HG02678 (cell line): ENCODE results near the gene PRDM2.
"Not testable (repeated sequence)": the region's sequence is repeated elsewhere in the genome, so short reads cannot be mapped to it uniquely, and the experiment has no call there.

ENCODE experiments used
- ATAC-seq: cut with Tn5 transposase; IDR thresholded peaks from one replicate; pipeline ENCODE4 v1.9.1; 2021; ENCODE audit warnings: mild to moderate bottlenecking, moderate library complexity; ENCODE audit not compliant: unreplicated experiment

The PRDM2 gene

GRCh38 chr1:13697738-13698137, 2.2 kb upstream of the PRDM2 start:
- ATAC-seq = no peak

- no peak for ATAC-seq
These were observed 478 bp upstream of the PRDM2 start for GRCh38 chr1:13699510-13699909.

GRCh38 chr1:13700521-13701270, 708 bp downstream of the PRDM2 start:
- ATAC-seq = peak; percentile 38

GRCh38 chr1:13701271-13701640, 1.3 kb downstream of the PRDM2 start:
- no peak for ATAC-seq

GRCh38 chr1:13702425-13703127, 2.6 kb downstream of the PRDM2 start:
- ATAC-seq = peak; percentile 72

GRCh38 chr1:13703128-13703513, 3.1 kb downstream of the PRDM2 start:
- ATAC-seq = no peak

- ATAC-seq = no peak
These were observed 3.8 kb downstream of the PRDM2 start for GRCh38 chr1:13703558-13704490.

- no peak for ATAC-seq
These were observed 6.1 kb downstream of the PRDM2 start for GRCh38 chr1:13706046-13706445.

GRCh38 chr1:13707164-13707563, 7.2 kb downstream of the PRDM2 start:
- no peak for ATAC-seq

GRCh38 chr1:13708380-13708982, 8.5 kb downstream of the PRDM2 start:
- no peak for ATAC-seq

GRCh38 chr1:13710086-13710485, 10.1 kb downstream of the PRDM2 start:
- no peak for ATAC-seq

GRCh38 chr1:13714851-13715250, 14.9 kb downstream of the PRDM2 start:
- no peak for ATAC-seq

- ATAC-seq = not testable (repeated sequence)
These were observed 15.8 kb downstream of the PRDM2 start for GRCh38 chr1:13715616-13716287.

- ATAC-seq = no peak
These were observed 22.9 kb downstream of the PRDM2 start for GRCh38 chr1:13722808-13723360.

GRCh38 chr1:13723810-13724209, 23.8 kb downstream of the PRDM2 start:
- ATAC-seq = no peak

GRCh38 chr1:13725714-13726175, 25.8 kb downstream of the PRDM2 start:
- ATAC-seq = no peak

GRCh38 chr1:13728091-13728715, 28.2 kb downstream of the PRDM2 start:
- ATAC-seq = no peak

- no peak for ATAC-seq
These were observed 30.3 kb downstream of the PRDM2 start for GRCh38 chr1:13730291-13730690.

- peak; percentile 91 for ATAC-seq
These were observed 30.9 kb downstream of the PRDM2 start for GRCh38 chr1:13730751-13731482.
